Astrocyte (in vitro differentiated cells and primary cell): Measurements from ENCODE around the gene MIA3.

ENCODE experiments used
- CTCF ChIP-seq: IDR thresholded peaks from 2 replicates; pipeline ENCODE4 v1.5.1; 2011; ENCODE audit warnings: low read depth, mild to moderate bottlenecking, inconsistent platforms, low read length, moderate library complexity; ENCODE audit not compliant: insufficient read depth
- EZH2 ChIP-seq: IDR thresholded peaks from 2 replicates; pipeline ENCODE4 v1.6.1; 2012; ENCODE audit warnings: mild to moderate bottlenecking, low read length, inconsistent platforms; ENCODE audit not compliant: insufficient read depth

GRCh38 chr1:222601257-222601656 lies 16.6 kb upstream of the MIA3 start:
- TF ChIP-seq CTCF (no peak), EZH2 (no peak)
